T-helper 9 cell (primary cell): ENCODE measurements around the gene SERPING1.

Experiments
- DNase-seq: peaks from one replicate; pipeline ENCODE4 v3.0.0-alpha.2; 2020
- total RNA-seq, 2 donors: gene quantifications; one replicate each; lab custom pipeline; 2026; lab: John Stamatoyannopoulos, UW

Gene SERPING1
- total RNA-seq: 0.07 to 0.24 reads per million in 2 donors

DNA sequence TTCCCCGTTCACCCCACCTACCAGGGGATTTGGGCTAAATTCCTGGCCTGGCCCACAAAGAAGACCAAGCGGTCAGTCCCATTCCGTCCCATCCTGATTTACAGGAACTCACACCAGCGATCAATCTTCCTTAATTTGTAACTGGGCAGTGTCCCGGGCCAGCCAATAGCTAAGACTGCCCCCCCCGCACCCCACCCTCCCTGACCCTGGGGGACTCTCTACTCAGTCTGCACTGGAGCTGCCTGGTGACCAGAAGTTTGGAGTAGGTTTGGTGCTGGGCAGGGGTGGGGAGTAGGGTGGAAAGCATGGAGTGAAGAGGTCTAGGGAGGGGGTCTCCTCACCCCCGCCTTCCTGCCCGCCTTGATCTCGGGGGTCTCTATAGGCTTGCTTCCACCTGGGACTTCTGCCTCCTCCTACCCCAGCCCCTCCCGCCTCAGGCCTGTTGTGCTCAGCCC lies at the start of gene SERPING1:
TSS of gene SERPING1 (plus strand) at position 225 of the 455 bp plus-strand sequence. CDS start 586 bp downstream, outside the sequence.
- DNase-seq: no peak

DNA sequence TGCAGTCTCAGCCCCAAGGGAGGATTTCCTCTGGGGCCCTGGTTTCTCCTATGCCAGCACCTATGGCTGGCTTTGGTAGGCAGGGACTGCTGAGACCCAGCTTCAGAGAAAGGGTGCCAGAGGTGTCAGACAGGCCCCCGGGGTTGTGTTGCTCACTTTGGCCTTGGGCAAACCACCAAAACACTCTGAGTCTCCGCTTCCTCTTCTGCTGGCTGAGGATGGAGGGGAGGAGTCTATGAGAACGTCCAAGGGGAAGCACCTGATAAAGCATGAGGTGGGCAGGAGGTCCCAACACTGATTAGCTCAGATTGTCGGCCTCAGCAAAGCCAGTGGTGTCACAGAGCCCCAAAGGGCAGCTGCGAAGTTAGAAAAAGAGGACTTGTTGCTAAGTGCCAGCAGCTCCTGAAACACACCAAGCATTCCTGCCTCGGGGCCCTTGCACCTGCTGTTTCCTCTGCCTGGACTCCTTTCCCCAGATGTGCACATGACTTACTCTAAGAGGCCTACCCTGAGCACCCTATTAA lies 49.6 kb upstream of the SERPING1 start:
- DNase-seq: no peak

DNA sequence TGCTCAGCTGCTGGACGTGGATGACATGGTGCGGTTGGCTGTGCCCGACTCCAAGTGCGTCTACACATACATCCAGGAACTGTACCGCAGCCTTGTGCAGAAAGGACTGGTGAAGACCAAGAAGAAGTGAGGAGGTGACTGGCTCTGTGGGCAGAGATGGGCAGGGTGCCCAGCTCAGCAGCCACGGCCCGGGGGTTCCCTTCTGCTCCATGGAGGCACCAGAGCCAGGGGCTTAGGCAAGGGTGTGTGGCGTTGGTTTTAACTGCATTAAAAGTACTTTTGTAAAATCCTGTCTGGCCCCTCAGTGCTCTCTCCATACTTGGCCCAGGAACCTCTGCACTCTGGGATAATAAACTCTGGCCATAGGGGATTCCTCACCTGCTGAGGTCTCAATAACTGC lies 47.5 kb upstream of the SERPING1 start:
- no peak for DNase-seq

- DNase-seq: no peak
Observed at GRCh38 chr11:57551941-57552340, 45.5 kb upstream of the SERPING1 start.

GRCh38 chr11:57552479-57552878 lies 45.0 kb upstream of the SERPING1 start:
- DNase-seq: no peak

GRCh38 chr11:57555393-57555792 lies 42.1 kb upstream of the SERPING1 start:
- no peak for DNase-seq

DNA sequence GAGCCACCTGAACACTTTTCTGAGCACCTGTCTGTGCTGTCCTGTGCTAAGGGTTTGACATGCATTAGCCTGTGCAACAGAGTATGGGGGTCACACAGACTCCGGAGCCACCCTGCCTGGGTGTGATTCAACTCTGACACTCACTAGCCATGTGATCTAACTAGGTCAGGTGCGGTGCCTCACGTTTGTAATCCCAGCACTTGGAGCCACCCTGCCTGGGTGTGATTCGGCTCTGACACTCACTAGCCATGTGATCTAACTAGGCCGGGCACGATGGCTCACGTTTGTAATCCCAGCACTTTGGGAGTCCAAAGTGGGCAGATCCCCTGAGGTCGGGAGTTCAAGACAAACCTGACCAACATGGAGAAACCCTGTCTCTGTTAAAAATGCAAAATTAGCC lies 41.4 kb upstream of the SERPING1 start:
- DNase-seq: no peak

DNA sequence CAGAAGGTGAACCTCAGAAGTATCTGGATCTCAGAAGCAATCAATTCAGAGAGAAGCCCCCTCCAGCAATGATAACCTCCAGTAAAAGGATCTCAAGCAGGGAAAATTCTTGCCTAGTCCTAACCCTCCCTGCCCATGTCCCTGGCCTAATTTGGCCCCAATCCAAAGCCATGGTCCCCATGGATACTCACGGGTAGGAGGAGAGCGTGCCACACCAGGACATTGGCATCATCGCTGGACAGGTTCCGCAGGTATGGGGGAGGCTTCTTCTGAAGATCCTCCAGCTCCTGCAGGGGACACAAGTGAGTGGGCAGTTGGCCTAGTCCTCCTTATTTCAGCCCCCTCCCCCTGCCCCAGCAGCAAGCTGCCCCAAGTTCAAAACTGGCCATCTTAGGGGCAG lies 37.3 kb upstream of the SERPING1 start:
- DNase-seq: no peak

DNA sequence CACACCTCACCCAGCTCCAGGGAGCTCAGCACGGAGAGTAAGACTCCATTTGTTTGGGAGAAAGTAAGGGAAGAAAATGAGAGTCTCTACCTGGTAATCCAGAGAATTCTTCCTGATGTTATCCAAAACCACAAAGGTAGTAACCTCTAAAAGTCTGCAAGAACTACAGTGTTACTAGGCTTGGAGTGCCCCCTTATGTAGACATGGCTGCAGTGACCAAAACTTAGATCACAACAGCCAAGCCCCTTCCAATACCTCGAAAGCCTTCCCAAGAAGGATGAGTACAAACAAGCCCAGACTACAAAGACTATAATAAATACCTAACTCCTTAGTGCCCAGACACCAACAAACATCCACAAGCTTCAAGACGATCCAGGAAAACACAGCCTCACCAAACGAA lies 34.9 kb upstream of the SERPING1 start:
- DNase-seq: no peak

DNA sequence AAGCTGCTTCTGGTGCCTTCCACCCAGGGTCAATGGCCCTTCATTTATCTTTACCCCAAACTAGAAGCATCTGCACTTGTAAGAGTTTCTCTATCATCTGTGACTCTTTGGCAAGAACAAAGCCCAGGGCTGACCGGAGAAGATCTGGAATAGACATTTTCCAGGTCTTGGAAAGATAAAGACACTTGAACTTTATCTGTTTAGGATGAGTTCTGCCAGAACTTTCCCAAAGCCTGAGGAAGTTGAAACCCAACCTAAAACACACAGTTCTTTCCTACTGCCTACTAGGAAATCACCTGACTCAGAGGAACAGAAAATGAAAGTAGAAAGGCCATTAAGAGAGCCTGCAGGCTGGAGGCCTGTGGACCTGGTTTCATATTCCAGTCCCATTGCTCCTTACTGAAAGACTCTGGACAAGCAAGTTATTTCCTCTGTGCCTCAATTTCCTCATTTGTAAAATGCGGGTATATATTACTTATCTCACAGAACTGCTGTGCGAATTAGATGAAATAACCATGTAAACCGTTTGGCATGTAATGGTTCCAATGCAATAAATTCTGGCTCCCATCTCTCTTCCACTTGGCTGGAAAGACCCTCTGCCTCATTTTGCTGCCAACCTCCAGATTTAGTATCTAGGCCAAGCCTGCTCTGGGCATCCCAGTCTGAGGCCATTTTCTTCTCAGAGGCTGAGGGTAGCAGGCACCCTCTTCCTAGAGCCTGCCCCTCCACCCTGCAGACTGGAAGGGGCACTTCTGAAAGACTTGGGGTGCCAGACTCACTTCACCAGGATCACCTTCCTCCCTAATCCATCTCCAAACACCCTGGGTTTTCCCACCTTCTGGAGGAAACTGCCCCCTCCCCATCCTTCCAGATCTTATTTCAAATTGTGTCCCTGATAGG lies 31.2 kb upstream of the SERPING1 start:
- no peak for DNase-seq

DNA sequence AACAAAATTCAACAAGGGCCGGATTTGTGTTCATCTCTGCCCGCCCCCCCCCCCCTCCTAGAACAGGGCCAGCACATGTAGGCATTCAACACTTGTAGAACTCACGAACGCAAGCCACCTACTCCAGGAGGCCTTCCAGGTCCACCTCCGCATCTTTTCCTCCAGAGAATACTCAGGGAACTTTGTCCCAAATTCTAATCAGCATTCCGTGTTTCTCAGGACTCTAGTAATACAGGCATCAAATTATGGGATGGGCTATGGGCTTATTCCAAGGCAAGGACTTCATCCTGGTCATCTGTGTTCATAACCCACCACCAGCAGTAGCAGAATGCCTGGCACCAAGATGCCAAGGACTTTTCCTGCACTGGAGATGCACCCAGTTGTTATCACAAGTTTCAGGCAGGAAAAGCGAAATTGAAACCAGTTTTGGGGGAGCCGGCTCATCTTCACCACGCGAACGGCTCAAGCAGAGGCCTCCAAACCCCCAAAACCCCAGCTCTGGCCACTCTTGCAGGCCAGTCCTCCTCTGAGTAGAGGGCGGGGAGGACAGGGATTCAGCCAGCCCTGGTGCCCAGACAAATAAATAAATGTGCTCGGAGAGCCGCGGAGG lies 30.5 kb upstream of the SERPING1 start:
- peak; percentile 17 for DNase-seq

- DNase-seq: peak; percentile 57
Observed at GRCh38 chr11:57567515-57568329, 29.8 kb upstream of the SERPING1 start, which contains the start of gene UBE2L6. TSS of gene UBE2L6 (minus strand) at chr11:57567672. CDS start at chr11:57567611, 61 bp downstream.

GRCh38 chr11:57568330-57568766 lies 29.1 kb upstream of the SERPING1 start:
- DNase-seq: peak; percentile 91

GRCh38 chr11:57571606-57572005 lies 25.9 kb upstream of the SERPING1 start:
- DNase-seq: no peak

GRCh38 chr11:57574061-57574460 lies 23.4 kb upstream of the SERPING1 start:
- DNase-seq: no peak

GRCh38 chr11:57584341-57584740 lies 13.1 kb upstream of the SERPING1 start:
- no peak for DNase-seq

DNA sequence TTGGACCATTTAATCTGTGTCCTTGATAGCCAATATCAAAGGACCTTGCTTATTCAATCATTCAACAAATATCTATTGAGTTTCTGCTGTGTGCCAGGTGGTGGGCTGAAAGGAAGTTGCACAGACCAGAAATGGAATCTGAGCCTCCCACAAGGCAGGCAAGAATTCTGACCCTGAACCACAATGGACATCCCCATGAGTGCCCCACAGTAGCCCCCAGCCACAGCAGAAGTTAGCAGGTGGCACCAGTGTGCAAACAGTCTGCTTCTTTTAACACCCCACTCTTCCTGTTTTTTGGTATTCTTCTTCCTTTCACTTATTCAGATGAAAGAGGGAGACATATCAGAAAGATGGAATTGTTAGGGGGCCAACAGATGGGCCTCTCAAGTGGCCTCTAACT lies 12.2 kb upstream of the SERPING1 start:
- no peak for DNase-seq

DNA sequence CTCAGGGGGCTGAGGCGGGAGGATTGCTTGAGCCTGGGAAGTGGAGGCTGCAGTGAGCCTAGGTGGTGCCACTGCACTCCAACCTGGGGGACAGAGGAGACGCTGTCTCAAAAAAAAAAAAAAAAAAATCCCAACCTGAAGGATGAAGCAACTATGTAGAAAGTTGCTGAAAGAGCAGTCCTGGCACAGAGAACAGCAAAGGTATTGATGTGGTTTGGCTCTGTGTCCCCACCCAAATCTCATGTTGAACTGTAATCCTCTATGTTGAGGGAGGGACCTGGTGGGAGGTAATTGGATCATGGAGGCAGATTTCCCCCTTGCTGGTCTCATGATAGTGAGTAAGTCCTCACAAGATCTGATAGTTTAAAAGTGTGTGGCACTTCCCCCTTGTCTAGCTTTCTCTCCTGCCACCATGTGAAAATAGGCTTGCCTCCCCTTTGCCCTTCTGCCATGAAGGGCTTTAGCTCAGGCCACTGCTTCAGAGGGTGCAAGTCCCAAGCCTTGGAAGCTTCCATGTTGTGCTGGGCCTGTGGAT lies 10.7 kb upstream of the SERPING1 start:
- no peak for DNase-seq

DNA sequence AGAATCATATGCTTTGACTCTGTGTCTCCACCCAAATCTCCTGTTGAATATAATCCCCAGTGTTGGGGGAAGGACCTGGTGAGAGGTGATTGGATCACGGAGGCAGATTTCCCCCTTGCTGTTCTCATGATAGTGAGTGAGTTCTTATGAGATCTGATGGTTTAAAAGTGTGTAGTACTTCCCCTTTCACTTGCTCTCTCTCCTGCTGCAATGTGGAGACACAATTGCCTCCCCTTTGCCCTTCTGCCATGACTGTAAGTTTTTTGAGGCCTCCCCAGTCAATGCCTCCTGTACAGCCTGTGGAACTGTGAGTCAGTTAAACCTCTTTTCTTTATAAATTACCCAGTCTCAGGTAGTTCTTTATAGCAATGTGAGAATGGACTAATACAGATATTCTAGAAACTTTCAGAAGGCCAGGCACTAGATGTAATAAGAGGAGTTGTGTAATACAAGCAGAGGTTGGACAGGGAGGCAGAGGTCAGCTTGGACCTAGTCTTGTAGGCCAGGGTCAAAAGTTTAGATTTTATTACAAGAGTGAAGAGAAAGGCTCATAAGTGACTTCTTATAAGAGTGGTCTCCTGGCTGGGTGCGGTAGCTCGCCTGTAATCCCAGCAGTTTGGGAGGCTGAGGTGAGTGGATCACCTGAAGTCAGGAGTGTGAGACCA lies 9.3 kb upstream of the SERPING1 start:
- DNase-seq: no peak

GRCh38 chr11:57596266-57596885 lies 1.1 kb upstream of the SERPING1 start:
- no peak for DNase-seq
